Endodermal cell (in vitro differentiated cells): ENCODE measurements around the gene PSMB2. TPM values are rescaled to one million over a fixed set of nuclear protein-coding genes. Genes with fewer than 3 reads are reported as not detected.

Experiments used
- DNase-seq: peaks from one replicate; pipeline ENCODE4 v3.0.0-alpha.2; 2017
- H3K27ac ChIP-seq: 2 replicates; pipeline ENCODE4 v1.5.1; 2013; ENCODE audit warnings: mild to moderate bottlenecking, low read depth, low read length, moderate library complexity
- H3K27me3 ChIP-seq: 2 replicates; pipeline ENCODE4 v1.6.1; 2013; ENCODE audit warnings: mild to moderate bottlenecking, low read length, moderate library complexity; ENCODE audit not compliant: insufficient read depth, control insufficient read depth, poor library complexity, severe bottlenecking
- H3K36me3 ChIP-seq: 2 replicates; pipeline ENCODE4 v1.7.0; 2013; ENCODE audit warnings: mild to moderate bottlenecking, low read length, moderate library complexity; ENCODE audit not compliant: control insufficient read depth, insufficient read depth
- H3K4me1 ChIP-seq: one replicate; pipeline ENCODE4 v1.7.0; 2013; ENCODE audit warnings: low read length; ENCODE audit not compliant: control insufficient read depth, insufficient read depth
- H3K4me3 ChIP-seq: 2 replicates; pipeline ENCODE4 v1.5.1; 2013; ENCODE audit warnings: mild to moderate bottlenecking, low read length, moderate library complexity
- H3K9ac ChIP-seq: 2 replicates; pipeline ENCODE4 v1.6.1; 2013; ENCODE audit warnings: mild to moderate bottlenecking, low read length, moderate library complexity; ENCODE audit not compliant: poor library complexity, severe bottlenecking; ENCODE audit errors: extremely low read depth
- H3K9me3 ChIP-seq: 2 replicates; pipeline ENCODE4 v1.6.1; 2013; ENCODE audit warnings: mild to moderate bottlenecking, low read length, moderate library complexity; ENCODE audit not compliant: control insufficient read depth
- H3K27ac Mint-ChIP-seq: 2 replicates; pipeline ENCODE4 v1.8.0; 2020; ENCODE audit warnings: mixed read lengths
- H3K27me3 Mint-ChIP-seq: 2 replicates; pipeline ENCODE4 v1.8.0; 2021; ENCODE audit warnings: mild to moderate bottlenecking, mixed read lengths; ENCODE audit not compliant: insufficient read depth
- H3K36me3 Mint-ChIP-seq: 2 replicates; pipeline ENCODE4 v1.8.0; 2020; ENCODE audit warnings: low read depth, mixed read lengths
- H3K4me1 Mint-ChIP-seq: 2 replicates; pipeline ENCODE4 v1.8.0; 2020; ENCODE audit warnings: mixed read lengths
- H3K4me3 Mint-ChIP-seq: 2 replicates; pipeline ENCODE4 v1.8.0; 2020; ENCODE audit warnings: mild to moderate bottlenecking, moderate library complexity, mixed read lengths
- H3K9me3 Mint-ChIP-seq: 2 replicates; pipeline ENCODE4 v1.8.0; 2020; ENCODE audit warnings: mild to moderate bottlenecking, mixed read lengths
- CTCF ChIP-seq: fragments of 200-600 bp; sonication (generic); conservative IDR thresholded peaks from 2 replicates; pipeline ENCODE4 v1.5.0; 2021; ENCODE audit warnings: antibody characterized with exemption, mild to moderate bottlenecking
- WGBS, 2 experiments: methylation state at CpG; one replicate each; pipeline versions ENCODE4 v1.1.5 to v1.1.7; 2013; ENCODE audit warnings: missing lambda C conversion rate in 2 of 2, mixed read lengths in 1 of 2; ENCODE audit not compliant: insufficient coverage in 1 of 2, insufficient read length in 1 of 2; 5-methylcytosine and 5-hydroxymethylcytosine counted together
- total RNA-seq, 2 donors: library from RNA; stranded (reverse); fragmentation: NEBNext Ultra II Directional in 1 of 2; extraction: Animal tissue kit (Norgen Biotek cat#: 25700) in 1 of 2; gene quantifications; 2 replicates in 1 of 2; 3 replicates in 1 of 2; pipeline ENCODE4 v1.2.1, GENCODE V29; 2021

Gene PSMB2
- total RNA-seq, 2 donors from 2014 or later = 66.0 to 71.3 TPM

GRCh38 chr1:35603941-35604340 lies 37.4 kb downstream of the PSMB2 start:
- Histone ChIP-seq H3K36me3 (peaks cover 66% of the 10 kb centered on the region), H3K27me3 (no peaks in the 10 kb centered on the region), H3K9ac (no peak overlapping the region), H3K27ac (no peak overlapping the region), H3K9me3 (no peaks in the 10 kb centered on the region), H3K4me1 (no peaks in the 10 kb centered on the region), H3K4me3 (no peak overlapping the region)
- Mint-ChIP-seq H3K36me3 (peaks cover 67% of the 10 kb centered on the region), H3K27me3 (no peaks in the 10 kb centered on the region), H3K27ac (no peak overlapping the region), H3K4me3 (no peak overlapping the region), H3K9me3 (no peaks in the 10 kb centered on the region), H3K4me1 (peaks cover 6% of the 10 kb centered on the region)
- no peak for DNase-seq
- WGBS, 2 experiments = 100% methylated on average over 3 of the region's 4 CpGs; no CpG with 5 or more reads in 1 of the 2 experiments
- TF ChIP-seq CTCF = no peak

GRCh38 chr1:35603468-35603867 lies 37.9 kb downstream of the PSMB2 start:
- H3K4me1 Mint-ChIP-seq = peaks cover 10% of the 10 kb centered on the region
- 95 to 100% methylated on average over 1 to 3 of the region's 3 CpGs for WGBS, 2 experiments

GRCh38 chr1:35600593-35600992 lies 40.7 kb downstream of the PSMB2 start:
- H3K27ac ChIP-seq = no peak overlapping the region
- no peak overlapping the region for H3K4me3 Mint-ChIP-seq
- no peaks in the 10 kb centered on the region for H3K27me3 Mint-ChIP-seq
- H3K4me1 Mint-ChIP-seq = peaks cover 28% of the 10 kb centered on the region
- no peaks in the 10 kb centered on the region for H3K9me3 ChIP-seq
- H3K9me3 Mint-ChIP-seq = no peaks in the 10 kb centered on the region
- H3K27me3 ChIP-seq = no peaks in the 10 kb centered on the region
- H3K36me3 Mint-ChIP-seq = peaks cover 35% of the 10 kb centered on the region
- no peak for DNase-seq
- peaks cover 11% of the 10 kb centered on the region for H3K4me1 ChIP-seq
- no peak overlapping the region for H3K4me3 ChIP-seq
- WGBS, 2 experiments = 96 to 98% methylated on average over 2 to 3 of the region's 3 CpGs
- H3K9ac ChIP-seq = no peak overlapping the region
- H3K27ac Mint-ChIP-seq = no peak overlapping the region
- TF ChIP-seq CTCF = no peak
- H3K36me3 ChIP-seq = peaks cover 41% of the 10 kb centered on the region

More at GRCh38 chr1:35603468-35603867, 37.9 kb downstream of the PSMB2 start:
- H3K36me3 Mint-ChIP-seq = peaks cover 62% of the 10 kb centered on the region
- H3K27ac Mint-ChIP-seq = no peak overlapping the region
- H3K27ac ChIP-seq = no peak overlapping the region
- no peak overlapping the region for H3K4me3 Mint-ChIP-seq
- TF ChIP-seq CTCF = no peak
- H3K27me3 Mint-ChIP-seq = no peaks in the 10 kb centered on the region
- no peaks in the 10 kb centered on the region for H3K9me3 Mint-ChIP-seq
- H3K4me1 ChIP-seq = no peaks in the 10 kb centered on the region
- H3K4me3 ChIP-seq = no peak overlapping the region
- H3K27me3 ChIP-seq = no peaks in the 10 kb centered on the region
- no peaks in the 10 kb centered on the region for H3K9me3 ChIP-seq
- no peak for DNase-seq
- peaks cover 62% of the 10 kb centered on the region for H3K36me3 ChIP-seq
- H3K9ac ChIP-seq = no peak overlapping the region
